ENCODE data around the gene ZDHHC12.

The ZDHHC12 gene

DNA sequence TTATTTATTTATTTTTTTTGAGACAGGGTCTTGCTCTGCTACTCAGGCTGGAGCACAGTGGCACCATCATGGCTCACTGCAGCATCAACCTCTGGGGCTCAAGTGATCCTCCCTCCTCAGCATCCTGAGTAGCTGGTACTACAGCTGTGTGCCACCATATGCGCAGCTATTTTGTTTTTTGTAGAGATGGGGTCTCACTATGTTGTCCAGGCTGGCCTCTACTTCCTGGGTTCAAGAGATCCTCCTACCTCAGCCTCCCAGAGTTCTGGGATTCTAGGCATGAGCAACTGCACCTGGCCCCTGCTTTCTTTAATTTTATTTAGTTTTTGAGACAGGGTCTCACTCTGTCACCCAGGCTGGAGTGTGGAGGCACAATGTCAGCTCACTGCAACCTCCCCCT is 19.5 kb upstream of the ZDHHC12 start:
- TF ChIP-seq YY1 (IDR thresholded peaks at IDR 0.05; ENCODE audit: insufficient read depth, insufficient read length) (no peak), ZNF274 (IDR thresholded peaks at IDR 0.05; ENCODE audit: low read depth, low read length) (no peak), SUZ12 (IDR thresholded peaks at IDR 0.05; ENCODE audit: extremely low read depth, insufficient read depth, insufficient read length) (no peak)
- H3K9me3 ChIP-seq (ENCODE audit: insufficient read depth, low read length), result no peaks in the 10 kb centered on the region
- peaks cover 22% of the 10 kb centered on the region for H3K36me3 ChIP-seq (ENCODE audit: insufficient read depth, insufficient read length, low read length)
- H3K27me3 ChIP-seq (ENCODE audit: insufficient read depth, insufficient read length), result no peaks in the 10 kb centered on the region
- no peak overlapping the region for H3K4me3 ChIP-seq (ENCODE audit: insufficient read length, low read depth)
- no peaks in the 10 kb centered on the region for H3K4me1 ChIP-seq (ENCODE audit: insufficient read depth, insufficient read length)
- H3K9ac ChIP-seq (ENCODE audit: insufficient read length, low read depth), result no peak overlapping the region
- no peak for DNase-seq (ENCODE audit: low read depth, low spot score)

DNA sequence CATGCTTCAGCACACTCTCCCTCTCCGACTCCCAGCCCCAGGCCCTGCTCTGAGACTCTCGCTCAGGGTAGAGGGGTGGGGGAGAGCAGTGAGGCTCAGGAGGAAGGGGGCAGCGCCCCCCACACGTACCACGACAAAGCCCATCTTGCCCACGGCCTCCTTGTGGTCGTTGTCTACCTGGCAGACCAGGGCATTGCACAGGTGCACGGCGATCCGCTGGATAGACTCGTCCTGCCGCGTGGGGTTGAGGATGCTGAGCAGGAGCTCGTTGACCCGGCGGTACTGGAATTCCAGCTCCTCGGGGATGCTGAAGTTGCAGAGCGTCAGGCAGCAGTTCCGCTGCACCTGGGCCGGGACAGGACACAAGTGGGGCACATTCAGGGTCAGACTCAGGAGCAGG is 18.5 kb upstream of the ZDHHC12 start:
- no peak for DNase-seq (ENCODE audit: low read depth, low spot score)
- H3K9me3 ChIP-seq (ENCODE audit: insufficient read depth, low read length), result no peaks in the 10 kb centered on the region
- H3K9ac ChIP-seq (ENCODE audit: insufficient read length, low read depth), result no peak overlapping the region
- H3K4me1 ChIP-seq (ENCODE audit: insufficient read depth, insufficient read length), result no peaks in the 10 kb centered on the region
- H3K4me3 ChIP-seq (ENCODE audit: insufficient read length, low read depth), result no peak overlapping the region
- TF ChIP-seq SUZ12 (IDR thresholded peaks at IDR 0.05; ENCODE audit: extremely low read depth, insufficient read depth, insufficient read length) (no peak), YY1 (IDR thresholded peaks at IDR 0.05; ENCODE audit: insufficient read depth, insufficient read length) (no peak), ZNF274 (IDR thresholded peaks at IDR 0.05; ENCODE audit: low read depth, low read length) (no peak)
- H3K36me3 ChIP-seq (ENCODE audit: insufficient read depth, insufficient read length, low read length), result peaks cover 22% of the 10 kb centered on the region
- no peaks in the 10 kb centered on the region for H3K27me3 ChIP-seq (ENCODE audit: insufficient read depth, insufficient read length)

GRCh38 chr9:128735373-128735772 is 11.4 kb upstream of the ZDHHC12 start:
- peaks cover 3% of the 10 kb centered on the region for H3K4me1 ChIP-seq (ENCODE audit: insufficient read depth, insufficient read length)
- no peaks in the 10 kb centered on the region for H3K27me3 ChIP-seq (ENCODE audit: insufficient read depth, insufficient read length)
- no peak overlapping the region for H3K4me3 ChIP-seq (ENCODE audit: insufficient read length, low read depth)
- TF ChIP-seq YY1 (IDR thresholded peaks at IDR 0.05; ENCODE audit: insufficient read depth, insufficient read length), result no peak
- TF ChIP-seq SUZ12 (IDR thresholded peaks at IDR 0.05; ENCODE audit: extremely low read depth, insufficient read depth, insufficient read length), result no peak
- TF ChIP-seq ZNF274 (IDR thresholded peaks at IDR 0.05; ENCODE audit: low read depth, low read length), result no peak
- peaks cover 41% of the 10 kb centered on the region for H3K36me3 ChIP-seq (ENCODE audit: insufficient read depth, insufficient read length, low read length)
- DNase-seq (ENCODE audit: low read depth, low spot score), result no peak
- H3K9me3 ChIP-seq (ENCODE audit: insufficient read depth, low read length), result no peaks in the 10 kb centered on the region
- H3K9ac ChIP-seq (ENCODE audit: insufficient read length, low read depth), result no peak overlapping the region

DNA sequence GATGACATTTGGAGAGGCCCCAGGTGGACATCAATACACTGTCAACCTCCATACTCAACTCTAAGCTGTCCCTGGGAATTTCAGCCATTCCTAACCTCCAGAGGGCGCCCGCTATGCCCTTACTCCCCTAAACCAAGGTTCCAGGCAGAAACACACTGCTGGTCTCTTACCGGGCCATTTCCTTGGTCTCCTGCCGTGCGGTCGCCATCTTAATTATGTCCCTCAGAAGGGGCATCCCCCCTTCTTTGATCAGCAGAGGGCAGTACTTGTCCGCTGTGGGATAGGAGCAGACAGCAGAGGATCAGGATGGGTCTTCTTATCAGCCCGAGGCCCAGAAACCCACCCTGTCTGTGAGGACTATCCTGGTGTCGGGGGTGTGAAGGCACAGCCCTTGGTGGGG is 9.3 kb upstream of the ZDHHC12 start:
- H3K27me3 ChIP-seq (ENCODE audit: insufficient read depth, insufficient read length), result no peaks in the 10 kb centered on the region
- H3K36me3 ChIP-seq (ENCODE audit: insufficient read depth, insufficient read length, low read length), result peaks cover 42% of the 10 kb centered on the region
- H3K9ac ChIP-seq (ENCODE audit: insufficient read length, low read depth), result no peak overlapping the region
- H3K4me3 ChIP-seq (ENCODE audit: insufficient read length, low read depth), result no peak overlapping the region
- H3K9me3 ChIP-seq (ENCODE audit: insufficient read depth, low read length), result no peaks in the 10 kb centered on the region
- TF ChIP-seq SUZ12 (IDR thresholded peaks at IDR 0.05; ENCODE audit: extremely low read depth, insufficient read depth, insufficient read length), result no peak
- TF ChIP-seq YY1 (IDR thresholded peaks at IDR 0.05; ENCODE audit: insufficient read depth, insufficient read length), result peak; percentile 84
- DNase-seq (ENCODE audit: low read depth, low spot score), result peak; percentile 97
- peaks cover 10% of the 10 kb centered on the region for H3K4me1 ChIP-seq (ENCODE audit: insufficient read depth, insufficient read length)

GRCh38 chr9:128732576-128732975 is 8.6 kb upstream of the ZDHHC12 start:
- Histone ChIP-seq H3K36me3 (ENCODE audit: insufficient read depth, insufficient read length, low read length) (peaks cover 45% of the 10 kb centered on the region), H3K4me3 (ENCODE audit: insufficient read length, low read depth) (no peak overlapping the region), H3K9ac (ENCODE audit: insufficient read length, low read depth) (no peak overlapping the region), H3K4me1 (ENCODE audit: insufficient read depth, insufficient read length) (peaks cover 10% of the 10 kb centered on the region), H3K9me3 (ENCODE audit: insufficient read depth, low read length) (no peaks in the 10 kb centered on the region), H3K27me3 (ENCODE audit: insufficient read depth, insufficient read length) (no peaks in the 10 kb centered on the region)
- no peak for TF ChIP-seq ZNF274 (IDR thresholded peaks at IDR 0.05; ENCODE audit: low read depth, low read length)
- no peak for TF ChIP-seq SUZ12 (IDR thresholded peaks at IDR 0.05; ENCODE audit: extremely low read depth, insufficient read depth, insufficient read length)
- no peak for TF ChIP-seq YY1 (IDR thresholded peaks at IDR 0.05; ENCODE audit: insufficient read depth, insufficient read length)
- DNase-seq (ENCODE audit: low read depth, low spot score), result no peak

DNA sequence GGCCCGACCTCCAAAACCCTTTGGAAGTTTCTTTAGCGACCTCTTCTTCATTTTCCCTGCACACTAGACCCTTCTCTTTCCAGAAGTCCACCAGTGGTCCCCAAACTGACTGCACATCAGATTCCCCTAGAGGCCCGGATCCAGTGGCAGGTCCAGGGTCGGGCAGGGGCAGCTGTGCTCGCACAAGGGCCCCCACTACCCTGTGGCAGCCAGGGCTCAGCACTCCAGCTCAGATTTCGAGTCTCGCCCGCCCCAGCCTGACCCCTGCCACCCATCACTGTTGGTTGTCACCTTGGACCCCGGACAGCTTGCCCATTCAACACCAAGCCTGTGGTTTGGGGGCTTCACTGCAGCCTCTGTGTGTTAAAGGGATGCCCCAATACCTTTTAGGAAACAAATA is 7.8 kb upstream of the ZDHHC12 start:
- H3K4me3 ChIP-seq (ENCODE audit: insufficient read length, low read depth), result no peak overlapping the region
- no peaks in the 10 kb centered on the region for H3K27me3 ChIP-seq (ENCODE audit: insufficient read depth, insufficient read length)
- peaks cover 41% of the 10 kb centered on the region for H3K36me3 ChIP-seq (ENCODE audit: insufficient read depth, insufficient read length, low read length)
- peaks cover 10% of the 10 kb centered on the region for H3K4me1 ChIP-seq (ENCODE audit: insufficient read depth, insufficient read length)
- no peak overlapping the region for H3K9ac ChIP-seq (ENCODE audit: insufficient read length, low read depth)
- TF ChIP-seq ZNF274 (IDR thresholded peaks at IDR 0.05; ENCODE audit: low read depth, low read length), result no peak
- TF ChIP-seq SUZ12 (IDR thresholded peaks at IDR 0.05; ENCODE audit: extremely low read depth, insufficient read depth, insufficient read length), result no peak
- no peak for TF ChIP-seq YY1 (IDR thresholded peaks at IDR 0.05; ENCODE audit: insufficient read depth, insufficient read length)
- no peak for DNase-seq (ENCODE audit: low read depth, low spot score)
- H3K9me3 ChIP-seq (ENCODE audit: insufficient read depth, low read length), result no peaks in the 10 kb centered on the region

- DNase-seq (ENCODE audit: low read depth, low spot score), result no peak
- Histone ChIP-seq H3K9me3 (ENCODE audit: insufficient read depth, low read length) (no peaks in the 10 kb centered on the region), H3K27me3 (ENCODE audit: insufficient read depth, insufficient read length) (no peaks in the 10 kb centered on the region), H3K4me1 (ENCODE audit: insufficient read depth, insufficient read length) (peaks cover 10% of the 10 kb centered on the region), H3K36me3 (ENCODE audit: insufficient read depth, insufficient read length, low read length) (peaks cover 41% of the 10 kb centered on the region), H3K9ac (ENCODE audit: insufficient read length, low read depth) (no peak overlapping the region), H3K4me3 (ENCODE audit: insufficient read length, low read depth) (no peak overlapping the region)
- TF ChIP-seq YY1 (IDR thresholded peaks at IDR 0.05; ENCODE audit: insufficient read depth, insufficient read length) (no peak), ZNF274 (IDR thresholded peaks at IDR 0.05; ENCODE audit: low read depth, low read length) (no peak), SUZ12 (IDR thresholded peaks at IDR 0.05; ENCODE audit: extremely low read depth, insufficient read depth, insufficient read length) (no peak)
Observed at GRCh38 chr9:128731093-128731492, 7.2 kb upstream of the ZDHHC12 start.
